Measurements from ENCODE around the gene NR5A2.

Gene NR5A2

GRCh38 chr1:200035956-200036618, 8.6 kb downstream of the NR5A2 start:
- DNase-seq (ENCODE audit: low spot score) = no peak

DNA sequence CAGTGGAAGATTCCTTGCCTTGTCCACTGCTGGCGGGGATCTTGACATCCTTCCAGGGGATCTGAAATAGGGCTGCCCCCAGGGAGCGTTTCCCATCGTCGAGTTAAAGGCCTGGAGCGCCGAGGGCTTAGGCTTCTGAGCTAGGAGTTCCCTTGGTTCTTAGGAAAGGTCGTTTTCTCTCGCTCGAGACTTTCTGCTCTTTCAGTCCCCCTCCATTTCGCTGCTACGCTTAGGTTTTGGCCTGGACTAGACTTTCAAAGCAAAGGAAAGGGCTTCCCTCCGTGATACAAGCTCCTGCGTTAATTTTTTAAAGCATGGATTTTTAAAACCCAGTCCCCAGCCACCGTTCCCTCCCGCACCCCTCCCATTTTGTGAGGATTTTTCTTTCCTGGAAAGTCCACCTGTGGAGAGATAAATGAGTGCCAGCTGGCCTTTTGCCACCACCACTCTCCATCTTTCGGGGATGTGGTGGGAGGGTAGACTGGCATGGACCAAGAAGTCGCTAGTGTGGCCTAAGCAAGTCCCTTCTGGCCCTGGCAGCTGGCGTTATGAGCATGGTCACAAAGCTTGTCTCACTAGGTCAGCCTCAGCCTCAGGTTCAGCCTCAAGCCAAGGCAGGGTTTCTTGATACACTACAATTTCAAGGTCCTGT, 9.2 kb downstream of the NR5A2 start:
- DNase-seq (ENCODE audit: low spot score) = no peak

- no peak for DNase-seq (ENCODE audit: low spot score)
Measured at GRCh38 chr1:200037501-200037900, 10.0 kb downstream of the NR5A2 start.

- no peak for DNase-seq (ENCODE audit: low spot score)
Measured at GRCh38 chr1:200037904-200038303, 10.4 kb downstream of the NR5A2 start.

GRCh38 chr1:200038325-200038980, 10.9 kb downstream of the NR5A2 start:
- no peak for DNase-seq (ENCODE audit: low spot score)

DNA sequence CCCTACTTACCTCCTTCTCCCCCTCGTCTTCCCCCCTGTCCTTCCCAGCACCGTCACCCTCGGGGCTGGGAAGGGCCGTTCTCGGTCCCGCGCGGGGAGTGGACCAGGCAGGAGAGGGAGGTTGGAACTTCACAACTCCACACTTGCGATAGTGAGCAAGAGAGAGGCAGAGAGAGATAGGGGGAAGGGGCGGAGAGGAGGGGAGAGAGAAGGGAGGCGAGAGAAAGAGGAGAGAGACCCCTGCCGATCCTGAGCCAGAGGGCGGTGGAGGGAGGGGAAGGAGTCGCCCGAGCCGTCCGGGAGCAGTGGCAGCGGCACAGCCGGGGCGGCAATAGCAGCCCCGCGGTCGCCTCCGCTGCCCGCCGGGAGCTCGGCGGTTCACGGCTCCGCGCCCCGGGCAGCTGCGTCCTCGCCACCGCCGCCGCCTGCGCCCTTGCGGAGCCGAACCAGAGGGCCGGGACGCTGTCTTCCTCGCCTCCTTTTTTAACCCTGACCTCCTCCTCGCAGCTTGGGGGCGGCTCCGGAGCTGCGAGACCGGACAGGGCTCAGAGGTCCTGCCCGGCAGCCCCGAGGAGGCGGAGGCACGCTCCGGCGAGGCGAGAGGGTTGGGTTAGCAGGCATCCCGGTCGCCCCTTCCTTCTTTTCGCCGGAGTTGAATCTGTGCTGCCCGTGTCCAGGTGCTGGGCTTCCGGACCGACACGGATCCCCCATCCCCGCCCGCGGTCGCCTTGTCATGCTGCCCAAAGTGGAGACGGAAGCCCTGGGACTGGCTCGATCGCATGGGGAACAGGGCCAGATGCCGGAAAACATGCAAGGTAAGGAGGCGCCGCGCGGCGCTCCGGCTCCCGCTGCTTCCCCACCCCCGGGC, 11.7 kb downstream of the NR5A2 start:
- no peak for DNase-seq (ENCODE audit: low spot score)

DNA sequence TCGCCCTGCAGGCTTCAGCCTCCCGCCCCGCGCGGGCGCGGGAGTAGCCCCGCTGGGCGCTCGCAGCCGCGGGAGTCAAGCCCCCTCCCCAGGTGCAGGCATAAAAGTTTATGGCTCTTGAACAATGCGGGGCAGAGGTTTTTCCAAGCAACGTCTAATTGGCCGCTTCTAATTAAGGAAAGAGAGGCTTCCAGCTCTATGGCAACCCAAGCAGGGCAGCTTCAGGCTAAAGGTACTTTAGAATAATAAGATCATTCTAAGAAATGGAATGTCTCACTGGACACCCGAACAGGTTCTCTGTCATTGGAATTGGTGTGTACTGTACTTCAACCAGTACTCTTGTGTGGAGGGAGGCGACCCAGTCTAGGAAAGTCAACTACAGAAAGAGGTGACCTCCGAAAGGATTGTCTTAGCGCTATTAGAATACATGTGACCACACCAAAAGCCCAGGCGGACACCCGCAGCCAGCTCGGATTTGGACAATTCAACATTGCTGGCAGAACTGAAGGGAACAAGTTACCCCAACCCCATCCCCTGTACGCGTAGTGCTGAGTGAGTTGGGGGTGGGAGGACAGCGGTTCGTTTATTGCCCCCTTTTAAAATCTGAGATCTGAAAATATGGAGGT, 12.5 kb downstream of the NR5A2 start:
- no peak for DNase-seq (ENCODE audit: low spot score)

DNA sequence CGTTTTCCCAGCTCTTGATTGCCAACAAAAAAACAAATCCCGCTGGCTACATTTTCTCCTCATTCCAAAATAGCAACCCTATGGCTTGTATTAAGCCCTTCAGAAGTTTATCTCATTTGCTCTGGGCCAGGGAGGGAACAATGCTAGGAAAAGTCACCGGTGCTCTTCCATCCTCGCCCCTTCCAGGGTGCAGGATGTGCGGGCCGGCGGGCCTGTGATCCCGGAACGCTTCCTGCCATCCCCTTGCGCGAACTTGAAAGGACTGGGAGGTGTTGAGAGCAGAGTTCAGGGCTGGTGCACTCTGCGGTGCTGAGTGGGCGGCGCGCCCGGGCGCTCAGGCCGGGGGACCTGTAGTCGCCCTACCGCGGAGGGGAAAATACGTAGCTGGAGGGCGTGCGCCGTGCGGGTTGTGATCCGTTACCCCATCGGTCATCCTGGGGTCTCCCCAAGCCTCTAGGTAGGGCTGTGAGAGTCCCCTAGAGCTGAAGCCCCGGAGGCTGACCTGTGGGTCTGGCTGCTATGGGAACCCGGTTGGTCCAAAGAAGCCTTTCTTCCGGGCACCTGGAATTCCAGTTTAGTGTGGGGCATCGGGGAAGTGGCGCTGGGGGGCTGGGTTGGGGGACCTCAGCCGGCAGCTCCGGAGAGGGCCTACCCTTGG, 13.1 kb downstream of the NR5A2 start:
- no peak for DNase-seq (ENCODE audit: low spot score)

GRCh38 chr1:200041337-200042118, 14.0 kb downstream of the NR5A2 start:
- DNase-seq (ENCODE audit: low spot score) = no peak

GRCh38 chr1:200042119-200042551, 14.6 kb downstream of the NR5A2 start:
- no peak for DNase-seq (ENCODE audit: low spot score)

- DNase-seq (ENCODE audit: low spot score) = no peak
Measured at GRCh38 chr1:200042552-200043335, 15.2 kb downstream of the NR5A2 start.

DNA sequence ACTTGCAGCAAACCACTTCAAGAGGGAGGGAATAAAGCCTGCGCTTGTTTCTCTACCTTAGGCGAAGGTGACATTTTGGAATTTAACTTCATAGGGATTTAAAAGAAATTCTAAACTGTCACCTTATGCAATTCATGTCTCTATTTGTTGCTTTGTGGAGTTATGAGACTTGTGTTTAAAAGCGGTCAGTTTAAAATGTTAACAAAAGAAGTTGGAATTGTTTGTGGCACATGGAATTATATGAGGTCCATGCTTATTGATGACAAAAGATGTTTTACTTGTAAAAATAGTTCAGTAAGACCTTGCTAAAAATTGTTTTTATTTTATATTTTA, 15.8 kb downstream of the NR5A2 start:
- no peak for DNase-seq (ENCODE audit: low spot score)

- DNase-seq (ENCODE audit: low spot score) = no peak
Measured at GRCh38 chr1:200046115-200046514, 18.6 kb downstream of the NR5A2 start.

DNA sequence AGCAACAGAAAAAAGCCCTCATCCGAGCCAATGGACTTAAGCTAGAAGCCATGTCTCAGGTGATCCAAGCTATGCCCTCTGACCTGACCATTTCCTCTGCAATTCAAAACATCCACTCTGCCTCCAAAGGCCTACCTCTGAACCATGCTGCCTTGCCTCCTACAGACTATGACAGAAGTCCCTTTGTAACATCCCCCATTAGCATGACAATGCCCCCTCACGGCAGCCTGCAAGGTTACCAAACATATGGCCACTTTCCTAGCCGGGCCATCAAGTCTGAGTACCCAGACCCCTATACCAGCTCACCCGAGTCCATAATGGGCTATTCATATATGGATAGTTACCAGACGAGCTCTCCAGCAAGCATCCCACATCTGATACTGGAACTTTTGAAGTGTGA, 20.7 kb downstream of the NR5A2 start:
- DNase-seq (ENCODE audit: low spot score) = no peak

- DNase-seq (ENCODE audit: low spot score) = no peak
Measured at GRCh38 chr1:200049810-200050209, 22.3 kb downstream of the NR5A2 start.

DNA sequence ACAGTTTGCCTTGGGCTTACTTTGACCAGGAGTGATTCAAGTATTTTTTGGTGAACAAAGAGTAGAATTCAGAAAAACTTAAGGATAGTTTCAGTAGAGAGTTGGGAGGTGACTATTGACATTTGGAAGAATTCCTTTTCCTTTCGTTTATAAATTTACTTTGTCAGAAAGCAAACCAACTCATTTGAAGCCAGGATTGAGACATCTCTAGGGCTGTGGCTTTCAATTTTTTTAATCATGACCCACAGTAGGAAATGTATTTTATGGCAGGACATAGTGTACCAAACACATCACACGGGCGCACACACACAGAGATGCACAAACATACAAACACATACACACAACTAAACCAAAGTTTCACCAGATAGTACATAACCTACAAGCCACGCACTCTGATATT, 24.1 kb downstream of the NR5A2 start:
- DNase-seq (ENCODE audit: low spot score) = no peak

GRCh38 chr1:200053091-200053490, 25.6 kb downstream of the NR5A2 start:
- DNase-seq (ENCODE audit: low spot score) = no peak

- no peak for DNase-seq (ENCODE audit: low spot score)
Measured at GRCh38 chr1:200053646-200054045, 26.1 kb downstream of the NR5A2 start.

DNA sequence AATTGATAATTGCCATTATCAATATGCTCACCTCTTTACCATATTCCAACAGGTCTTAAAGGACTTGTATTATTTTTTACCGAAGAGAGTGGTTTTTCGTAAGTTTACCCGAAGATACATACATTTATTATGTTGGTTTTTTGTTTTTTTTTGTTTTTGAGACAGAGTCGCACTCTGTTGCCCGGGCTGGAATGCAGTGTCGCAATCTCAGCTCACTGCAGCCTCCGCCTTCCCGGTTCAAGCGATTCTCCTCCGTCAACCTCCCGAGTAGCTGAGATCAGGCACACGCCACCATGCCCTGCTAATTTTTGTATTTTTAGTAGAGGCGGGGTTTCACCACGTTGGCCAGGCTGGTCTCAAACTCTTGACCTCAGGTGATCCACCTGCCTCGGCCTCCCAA, 30.8 kb downstream of the NR5A2 start:
- no peak for DNase-seq (ENCODE audit: low spot score)

DNA sequence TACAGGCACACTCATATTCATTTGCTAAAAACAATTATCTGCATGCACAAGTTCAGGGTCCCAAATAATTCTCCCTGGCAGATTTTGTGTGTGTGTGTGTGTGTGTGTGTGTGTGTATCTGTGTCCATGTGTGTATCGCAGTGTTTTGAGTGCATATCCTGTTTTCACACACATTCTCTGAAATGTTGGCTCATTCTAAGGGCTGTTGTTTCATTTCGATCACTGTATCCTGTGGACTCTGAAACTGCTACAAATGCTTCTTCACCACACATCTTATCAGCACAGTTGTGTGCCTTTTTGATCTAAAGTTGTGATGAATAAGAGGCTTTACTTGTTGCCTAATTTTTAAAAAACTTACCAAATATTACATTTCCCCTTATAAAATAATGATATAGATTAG, 34.6 kb downstream of the NR5A2 start:
- DNase-seq (ENCODE audit: low spot score) = no peak
